HL-60 (cell line): ENCODE data around the gene PLPP6.

ENCODE experiments used
- CTCF ChIP-seq: IDR thresholded peaks from one replicate; pipeline ENCODE4 v1.5.1; 2011; ENCODE audit warnings: low read length, control low read depth, inconsistent platforms; ENCODE audit not compliant: insufficient read depth
- GABPA ChIP-seq: IDR thresholded peaks from 2 replicates; pipeline ENCODE4 v1.6.1; 2012; ENCODE audit warnings: low read depth
- POLR2AphosphoS5 ChIP-seq: IDR thresholded peaks from 2 replicates; pipeline ENCODE4 v1.6.1; 2012; ENCODE audit warnings: low read depth

- TF ChIP-seq CTCF (no peak), POLR2AphosphoS5 (no peak), GABPA (no peak)
Observed at GRCh38 chr9:4709380-4709779, 47.3 kb downstream of the PLPP6 start.
